ENCODE results near the gene OPN3. TPM values are rescaled to one million over a fixed set of nuclear protein-coding genes. Genes with fewer than 3 reads are reported as not detected.

OPN3 gene
- total RNA-seq, 6 donors from 2014 or later, result 11.5 to 63.4 (median 30.2) TPM

- WGBS, 2 donors, result 67% methylated on average over 2 of the region's 2 CpGs
Observed at GRCh38 chr1:241600496-241600901, 39.7 kb downstream of the OPN3 start.

DNA sequence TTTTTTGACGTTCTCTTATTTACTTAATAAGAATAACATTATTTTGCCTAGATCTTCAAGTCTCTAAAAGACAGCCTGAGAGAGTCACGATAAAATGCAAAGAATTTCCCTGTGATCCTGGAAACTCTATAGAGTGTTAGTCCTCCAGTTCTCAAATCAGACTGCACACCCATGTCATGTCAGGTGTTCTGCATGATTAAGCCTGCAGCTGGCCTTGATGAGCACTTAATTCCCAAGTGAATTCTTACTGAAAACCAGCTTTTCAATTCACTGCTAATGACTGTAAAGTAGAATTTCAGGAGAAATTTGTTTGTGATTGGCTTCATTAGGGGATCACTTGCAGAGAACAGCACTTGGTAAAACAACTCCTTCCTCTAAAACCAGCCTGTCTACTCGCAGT is 41.9 kb downstream of the OPN3 start:
- Histone ChIP-seq H3K9me3 (no peaks in the 10 kb centered on the region), H3K27me3 (no peaks in the 10 kb centered on the region), H3K4me1 (no peaks in the 10 kb centered on the region), H3K27ac (no peak overlapping the region), H3K36me3 (peaks cover 0 to 9% (median 0%) of the 10 kb centered on the region in 4 donors), H3K4me3 (no peak overlapping the region)
- TF ChIP-seq POLR2AphosphoS5 (IDR thresholded peaks at IDR 0.05) (no peak), CTCF (IDR thresholded peaks at IDR 0.05) (no peak), EP300 (IDR thresholded peaks at IDR 0.05) (no peak), POLR2A (IDR thresholded peaks at IDR 0.05) (no peak)
- ATAC-seq (ENCODE audit: low FRiP score in 2 of 2) (no peak), DNase-seq (no peak)
- 87% methylated on average over 3 of the region's 3 CpGs for WGBS, 2 donors

More at GRCh38 chr1:241600496-241600901, 39.7 kb downstream of the OPN3 start:
- ATAC-seq (ENCODE audit: low FRiP score in 2 of 2), result no peak
- no peak for DNase-seq
- H3K36me3 ChIP-seq, result peaks cover 0 to 9% (median 0%) of the 10 kb centered on the region in 4 donors
- no peaks in the 10 kb centered on the region for H3K4me1 ChIP-seq
- TF ChIP-seq POLR2AphosphoS5 (IDR thresholded peaks at IDR 0.05) (no peak), CTCF (IDR thresholded peaks at IDR 0.05) (no peak), EP300 (IDR thresholded peaks at IDR 0.05) (no peak), POLR2A (IDR thresholded peaks at IDR 0.05) (no peak)
- no peaks in the 10 kb centered on the region for H3K27me3 ChIP-seq
- H3K27ac ChIP-seq, result peak overlapping the region in 1 of 4 donors; percentile 11
- no peak overlapping the region for H3K4me3 ChIP-seq
- no peaks in the 10 kb centered on the region for H3K9me3 ChIP-seq

GRCh38 chr1:241596633-241597032 is 43.5 kb downstream of the OPN3 start:
- DNase-seq (no peak), ATAC-seq (ENCODE audit: low FRiP score in 2 of 2) (no peak)
- peaks cover 0 to 9% (median 0%) of the 10 kb centered on the region in 4 donors for H3K36me3 ChIP-seq
- no peaks in the 10 kb centered on the region for H3K27me3 ChIP-seq
- no peaks in the 10 kb centered on the region for H3K9me3 ChIP-seq
- H3K27ac ChIP-seq, result no peak overlapping the region
- no peak for TF ChIP-seq CTCF (IDR thresholded peaks at IDR 0.05)
- TF ChIP-seq POLR2A (IDR thresholded peaks at IDR 0.05), result no peak
- no peak for TF ChIP-seq EP300 (IDR thresholded peaks at IDR 0.05)
- no peak for TF ChIP-seq POLR2AphosphoS5 (IDR thresholded peaks at IDR 0.05)
- no peaks in the 10 kb centered on the region for H3K4me1 ChIP-seq
- 80 to 93% methylated on average over 6 of the region's 6 CpGs for WGBS, 2 donors
- no peak overlapping the region for H3K4me3 ChIP-seq

- Histone ChIP-seq H3K27me3 (no peaks in the 10 kb centered on the region), H3K9me3 (no peaks in the 10 kb centered on the region), H3K4me1 (no peaks in the 10 kb centered on the region), H3K36me3 (peaks cover 0 to 9% (median 0%) of the 10 kb centered on the region in 4 donors), H3K4me3 (no peak overlapping the region), H3K27ac (no peak overlapping the region)
- WGBS, 2 donors, result 98 to 100% methylated on average over 1 of the region's 1 CpG
- no peak for DNase-seq
- ATAC-seq (ENCODE audit: low FRiP score in 2 of 2), result no peak
- TF ChIP-seq POLR2A (IDR thresholded peaks at IDR 0.05), result no peak
- TF ChIP-seq POLR2AphosphoS5 (IDR thresholded peaks at IDR 0.05), result no peak
- TF ChIP-seq CTCF (IDR thresholded peaks at IDR 0.05), result no peak
- TF ChIP-seq EP300 (IDR thresholded peaks at IDR 0.05), result no peak
Observed at GRCh38 chr1:241593186-241593585, 47.0 kb downstream of the OPN3 start.

- WGBS, 2 donors, result 87 to 94% methylated on average over 3 of the region's 3 CpGs
- ATAC-seq (ENCODE audit: low FRiP score in 2 of 2) (no peak), DNase-seq (no peak)
- H3K4me3 ChIP-seq, result no peak overlapping the region
- H3K27me3 ChIP-seq, result no peaks in the 10 kb centered on the region
- no peaks in the 10 kb centered on the region for H3K4me1 ChIP-seq
- H3K9me3 ChIP-seq, result no peaks in the 10 kb centered on the region
- H3K27ac ChIP-seq, result no peak overlapping the region
- peaks cover 0 to 9% (median 0%) of the 10 kb centered on the region in 4 donors for H3K36me3 ChIP-seq
- TF ChIP-seq POLR2AphosphoS5 (IDR thresholded peaks at IDR 0.05) (no peak), POLR2A (IDR thresholded peaks at IDR 0.05) (no peak), CTCF (IDR thresholded peaks at IDR 0.05) (no peak), EP300 (IDR thresholded peaks at IDR 0.05) (no peak)
Observed at GRCh38 chr1:241592273-241592958, 47.8 kb downstream of the OPN3 start.

Data from upper lobe of left lung (tissue), 6 donors.